ENCODE measurements around the gene LYSMD2.
A peak's percentile ranks its signal among the peaks of the same experiment; 100 is the strongest.
"Not testable (repeated sequence)": the region's sequence is repeated elsewhere in the genome, so short reads cannot be mapped to it uniquely, and the experiment has no call there.

Gene LYSMD2

GRCh38 chr15:51737522-51738305 is at the start of gene LYSMD2:
Gene LYSMD2, minus strand, starts transcription at chr15:51737655. Its CDS starts 33 bp downstream, at chr15:51737622.
- DNase-seq, result peak; percentile 73 to 83

GRCh38 chr15:51787130-51787529 is 49.7 kb upstream of the LYSMD2 start:
- DNase-seq, result not testable (repeated sequence)

- DNase-seq, result no peak
These were observed 46.5 kb upstream of the LYSMD2 start for GRCh38 chr15:51783967-51784366.

- DNase-seq, result no peak
These were observed 45.0 kb upstream of the LYSMD2 start for GRCh38 chr15:51782357-51782896.

GRCh38 chr15:51781506-51781905 is 44.1 kb upstream of the LYSMD2 start:
- no peak for DNase-seq

DNA sequence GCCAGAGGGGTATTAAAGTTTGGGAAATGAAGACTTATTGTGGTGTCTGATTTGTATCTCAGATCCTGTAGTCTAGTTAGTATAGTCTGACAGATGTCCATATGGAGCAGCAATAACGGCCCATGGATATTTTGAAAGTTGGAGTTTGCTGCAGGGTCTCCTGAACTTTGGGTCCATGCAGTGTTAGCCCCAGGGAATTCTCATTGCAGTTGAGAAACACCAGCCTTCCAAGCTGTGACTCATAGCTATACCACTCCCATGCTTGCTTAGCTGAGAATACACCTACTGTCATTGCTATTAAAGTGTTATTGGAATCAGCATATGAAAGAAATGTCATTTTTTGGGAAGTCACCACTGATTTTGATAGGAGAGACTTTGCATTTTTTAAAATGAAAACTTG is 43.2 kb upstream of the LYSMD2 start:
- no peak for DNase-seq

DNA sequence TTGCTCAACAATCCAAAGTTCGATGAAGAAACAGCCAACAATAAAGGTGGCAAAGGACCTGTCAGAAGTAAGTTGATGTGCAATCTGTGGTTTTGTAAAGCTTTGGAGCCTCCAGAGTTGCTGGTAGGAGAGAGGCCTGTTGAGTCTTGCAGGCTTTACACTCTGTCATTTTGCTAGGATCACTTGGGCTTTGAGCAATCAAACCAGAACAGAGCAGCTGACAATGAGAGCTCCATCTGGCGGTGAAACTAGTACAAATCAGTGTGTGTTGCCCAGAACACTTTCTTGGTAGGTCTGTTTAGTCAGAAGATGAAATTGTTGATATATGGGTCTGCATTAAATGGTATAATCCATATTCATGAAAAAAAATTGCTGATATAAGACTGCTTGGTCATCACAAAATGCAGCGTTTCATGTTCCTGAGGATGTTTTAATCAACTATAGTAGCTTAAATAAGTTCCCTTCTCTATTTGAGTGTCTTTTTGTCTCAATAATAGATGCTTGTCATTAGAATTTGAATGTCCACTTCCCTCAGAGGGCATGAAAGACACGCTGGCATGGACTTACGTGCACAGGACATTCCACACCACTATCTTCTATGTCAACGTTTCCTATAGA is 39.6 kb upstream of the LYSMD2 start:
- peak; percentile 55 to 72 for DNase-seq

DNA sequence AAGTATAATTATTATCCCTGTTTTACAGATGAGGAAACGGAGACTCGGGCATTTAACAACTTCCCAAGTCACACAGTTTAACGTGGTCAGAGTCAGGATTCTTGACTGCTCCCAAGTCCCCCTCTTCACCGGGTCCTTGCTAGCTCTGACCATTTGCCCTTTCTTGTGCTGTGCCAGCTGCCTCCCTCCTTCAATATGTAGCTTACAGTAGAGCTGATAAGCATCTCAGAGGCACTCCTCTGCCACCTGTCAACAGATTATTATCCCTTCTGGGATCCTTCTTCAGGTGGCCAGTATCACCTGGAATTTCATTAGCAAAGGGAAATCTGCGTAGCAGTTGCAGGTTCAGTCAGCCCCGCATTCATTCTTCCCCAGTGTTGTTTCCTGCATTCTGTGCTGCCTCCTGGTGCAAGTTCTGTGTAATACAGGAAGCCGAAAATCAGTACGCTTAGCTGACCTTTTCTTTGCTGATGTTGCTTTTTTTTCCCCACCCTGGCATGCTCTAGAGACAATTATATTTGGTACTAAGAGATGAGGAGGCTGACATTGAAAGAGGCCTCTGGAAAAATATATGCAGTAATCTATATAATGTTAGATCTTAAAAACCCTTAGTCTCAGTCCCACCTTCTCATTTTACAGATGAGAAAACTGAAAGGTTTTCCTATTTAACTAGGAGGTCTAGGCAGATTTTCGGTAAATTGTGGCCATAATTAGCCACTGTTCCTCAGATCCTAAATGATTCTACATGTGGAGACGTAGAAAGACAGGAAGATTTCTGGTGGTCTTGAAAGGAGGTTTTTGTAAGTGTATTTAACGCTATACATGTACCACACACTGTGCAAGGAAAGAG is 38.7 kb upstream of the LYSMD2 start:
- peak; percentile 43 to 65 for DNase-seq

- no peak for DNase-seq
These were observed 37.5 kb upstream of the LYSMD2 start for GRCh38 chr15:51774916-51775315.

DNA sequence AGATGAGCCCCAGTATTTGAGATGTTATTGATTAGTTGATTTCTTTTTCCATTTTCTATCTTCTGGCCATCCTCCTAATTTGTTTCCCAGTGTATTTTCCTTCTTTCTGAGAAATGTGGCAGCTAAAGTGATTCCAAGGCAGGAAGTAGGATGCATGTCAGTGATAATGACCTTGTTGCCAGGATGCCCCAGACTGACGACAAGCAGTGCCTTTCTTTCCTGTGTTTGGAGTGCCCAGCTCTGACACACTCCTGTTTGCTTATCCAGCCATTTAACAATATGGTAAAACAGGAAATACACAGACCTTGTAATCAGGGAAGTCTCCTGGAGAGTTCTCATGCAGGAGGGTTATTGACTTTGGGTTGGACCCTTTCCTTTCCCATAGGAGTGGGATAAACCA is 34.3 kb upstream of the LYSMD2 start:
- DNase-seq, result no peak

- no peak for DNase-seq
These were observed 33.4 kb upstream of the LYSMD2 start for GRCh38 chr15:51770902-51771301.

DNA sequence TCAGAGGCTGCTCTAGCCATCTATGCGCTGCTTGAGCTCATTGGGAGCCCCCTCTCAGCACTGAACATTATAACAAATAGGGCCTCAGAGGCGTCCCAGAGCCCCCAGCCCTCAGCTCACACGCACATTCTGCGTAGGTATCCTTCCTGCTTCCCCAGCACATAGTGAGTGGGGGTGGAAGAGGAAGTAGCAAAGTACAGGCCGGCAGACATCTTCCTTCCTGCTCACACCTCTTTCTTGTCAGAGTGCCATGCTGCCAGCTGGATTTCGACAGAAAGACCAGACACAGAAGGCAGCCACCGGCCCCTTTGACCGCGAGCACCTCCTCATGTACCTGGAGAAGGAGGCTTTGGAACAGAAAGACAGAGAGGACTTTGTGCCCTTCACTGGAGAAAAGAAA is 30.6 kb upstream of the LYSMD2 start:
- no peak for DNase-seq

GRCh38 chr15:51766341-51766740 is 28.9 kb upstream of the LYSMD2 start:
- no peak for DNase-seq

- DNase-seq, result no peak
These were observed 28.3 kb upstream of the LYSMD2 start for GRCh38 chr15:51765751-51766150.

DNA sequence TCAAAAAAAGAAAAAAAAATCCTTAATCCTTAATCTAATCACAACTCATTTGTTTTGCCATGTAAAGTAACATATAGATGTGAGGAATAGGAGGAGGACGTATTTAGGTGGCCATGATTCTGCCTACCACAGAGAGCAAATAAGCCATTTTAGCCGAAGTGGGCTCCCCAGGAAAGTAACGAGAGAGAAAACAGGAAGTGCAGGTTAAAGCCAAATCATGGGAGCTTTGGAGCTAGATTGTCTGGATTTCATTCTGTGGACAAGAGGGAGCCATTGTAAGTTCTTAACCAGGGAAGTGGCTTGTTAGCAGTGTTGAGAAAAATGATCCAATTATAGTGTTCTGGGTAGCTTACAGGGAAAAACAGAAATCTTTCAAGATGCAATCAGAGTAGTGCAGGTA is 23.4 kb upstream of the LYSMD2 start:
- no peak for DNase-seq

DNA sequence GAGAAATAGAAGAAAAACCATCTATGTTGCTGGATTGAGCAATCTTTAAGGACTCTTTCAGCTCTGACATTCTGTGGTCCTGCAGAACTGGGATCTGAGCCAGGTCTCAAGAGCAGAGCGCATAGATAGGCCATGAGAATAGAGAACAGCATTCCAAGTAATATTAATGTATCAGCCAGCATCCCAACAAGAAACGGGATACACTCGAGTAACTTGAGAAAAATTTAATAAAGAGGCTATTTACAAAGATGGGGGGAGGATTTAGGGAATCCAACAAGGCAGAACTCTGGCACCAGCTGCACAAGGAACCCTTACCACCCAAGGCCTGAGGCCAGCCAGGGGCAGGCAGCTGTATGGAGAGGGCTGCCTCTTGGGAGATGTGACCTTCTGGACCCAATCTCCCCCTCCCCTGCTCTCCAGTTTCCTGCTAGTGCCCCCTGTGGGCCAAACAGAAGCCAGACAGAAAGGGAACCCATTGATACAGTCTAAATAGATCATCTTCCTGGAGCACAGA is 22.2 kb upstream of the LYSMD2 start:
- no peak for DNase-seq

GRCh38 chr15:51758645-51759044 is 21.2 kb upstream of the LYSMD2 start:
- no peak for DNase-seq

DNA sequence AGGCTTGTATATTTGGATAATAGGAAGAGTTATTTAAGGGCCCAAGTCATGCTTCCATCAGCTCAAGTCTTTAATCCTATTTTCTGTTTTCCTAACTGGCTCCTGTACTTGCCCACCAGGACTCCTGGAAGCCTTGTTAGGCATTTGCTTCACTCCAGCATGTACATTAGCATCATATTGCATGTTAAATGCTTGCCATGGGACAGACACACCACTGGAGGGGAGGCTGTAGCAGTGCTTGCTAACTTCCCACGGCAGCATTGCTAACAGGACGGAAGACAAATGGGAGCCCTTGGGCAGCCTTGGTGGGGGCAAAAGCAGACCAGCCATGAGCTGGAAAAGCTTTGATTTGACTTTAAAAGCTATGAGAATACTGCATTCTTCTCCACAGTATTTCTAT is 20.0 kb upstream of the LYSMD2 start:
- no peak for DNase-seq

DNA sequence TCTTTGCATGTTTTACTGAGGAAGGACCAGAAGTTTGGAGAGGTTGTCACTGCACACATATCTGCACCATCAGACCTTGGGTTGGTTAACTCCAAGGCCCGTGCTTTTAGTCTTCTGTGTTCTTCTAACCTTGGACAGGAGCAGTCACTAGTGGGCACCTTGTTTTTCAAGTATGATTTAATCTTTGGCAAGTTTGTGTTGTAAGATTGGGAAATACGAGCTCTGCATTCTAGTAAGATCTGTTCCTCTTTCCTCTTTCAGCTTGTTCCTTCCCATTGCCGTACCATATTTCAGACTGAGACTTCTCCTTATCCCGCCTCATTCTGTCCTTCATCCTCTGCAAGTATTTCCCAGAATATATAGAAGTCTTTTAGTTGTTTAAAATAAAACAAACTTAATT is 19.0 kb upstream of the LYSMD2 start:
- DNase-seq, result no peak

- DNase-seq, result no peak
These were observed 18.3 kb upstream of the LYSMD2 start for GRCh38 chr15:51755790-51756189.

DNA sequence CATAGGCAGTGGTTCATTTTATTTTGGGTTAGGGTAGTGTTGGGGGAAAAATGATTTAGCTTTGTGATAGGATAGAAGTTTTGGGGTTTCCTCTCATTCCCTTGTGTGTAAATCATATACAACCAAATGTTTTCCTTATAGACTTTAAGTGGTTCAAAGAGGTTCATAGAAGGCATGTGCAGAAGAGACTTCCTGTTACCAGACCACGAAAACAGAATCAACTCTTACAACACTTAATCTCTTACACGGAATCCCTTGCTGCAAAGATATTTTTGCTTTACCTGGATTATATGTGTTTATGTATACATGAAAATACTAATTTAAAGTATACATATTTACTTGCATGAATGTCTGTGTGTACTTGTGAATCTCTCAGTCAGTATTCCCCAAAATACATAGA is 16.8 kb upstream of the LYSMD2 start:
- no peak for DNase-seq

GRCh38 chr15:51752888-51753287 is 15.4 kb upstream of the LYSMD2 start:
- no peak for DNase-seq
